B cell (primary cell): ENCODE measurements around the gene CDKN1C. TPM values are rescaled to one million over a fixed set of nuclear protein-coding genes. Genes with fewer than 3 reads are reported as not detected.

Experiments
- ATAC-seq: fragments of 200-7000 bp; cut with Tn5 transposase; one replicate; pipeline ENCODE4 v1.10.0; 2021; ENCODE audit warnings: low read depth, mild to moderate bottlenecking, moderate number of reproducible peaks, moderate library complexity
- CTCF ChIA-PET: fragments of 350-600 bp; sonication (Branson Sonifier 250); formaldehyde crosslinking; loops from one replicate; lab custom pipeline; 2021; ENCODE audit warnings: antibody characterized with exemption, inconsistent platforms; lab: Charles Lee
- POLR2A ChIA-PET: fragments of 350-600 bp; sonication (Branson Sonifier 250); formaldehyde crosslinking; loops from one replicate; lab custom pipeline; 2021; ENCODE audit warnings: antibody characterized with exemption; lab: Charles Lee
- DNase-seq: peaks from one replicate; pipeline ENCODE4 v3.0.0; 2013
- H2AFZ ChIP-seq: 2 replicates; pipeline ENCODE4 v1.6.1; 2012; ENCODE audit warnings: mild to moderate bottlenecking, low read depth, low read length; ENCODE audit not compliant: insufficient read depth, poor library complexity, severe bottlenecking
- H3K27ac ChIP-seq, 2 donors: 1 replicate in 1 of 2; 2 replicates in 1 of 2; pipeline ENCODE4 v1.5.1; 2012 to 2013; ENCODE audit warnings: low read length in 2 of 2, mild to moderate bottlenecking in 2 of 2, moderate library complexity in 1 of 2
- H3K27me3 ChIP-seq, 4 experiments: fragments of 200-600 bp in 1 of 4; sonication (generic) in 1 of 4; replicated peaks in 1 of 4; 1 replicate in 2 of 4; 2 replicates in 2 of 4; pipeline versions ENCODE4 v1.6.1 to v1.7.0; 2013 to 2016; ENCODE audit warnings: low read length in 3 of 4, mild to moderate bottlenecking in 2 of 4, mixed read lengths in 1 of 4, moderate library complexity in 1 of 4; ENCODE audit not compliant: insufficient read depth in 4 of 4, control insufficient read depth in 3 of 4; ENCODE audit errors: control extremely low read depth in 1 of 4
- H3K36me3 ChIP-seq, 2 experiments: replicated peaks in 1 of 2; 1 replicate in 1 of 2; 2 replicates in 1 of 2; pipeline versions ENCODE4 v1.6.1 to v1.7.1; 2013; ENCODE audit warnings: low read length in 1 of 2; ENCODE audit not compliant: insufficient read depth in 2 of 2, control insufficient read depth in 1 of 2; ENCODE audit errors: control extremely low read depth in 1 of 2, extremely low read depth in 1 of 2
- H3K4me1 ChIP-seq, 2 donors: fragments of 200-600 bp in 1 of 2; sonication (generic) in 1 of 2; 1 replicate in 1 of 2; 2 replicates in 1 of 2; pipeline versions ENCODE4 v1.5.1 to v1.6.1; 2013 to 2017; ENCODE audit warnings: low read length in 2 of 2; ENCODE audit not compliant: control insufficient read depth in 2 of 2, insufficient read depth in 2 of 2
- H3K4me2 ChIP-seq: replicated peaks from 2 replicates; pipeline ENCODE3; 2012; ENCODE audit warnings: mild to moderate bottlenecking, low read depth, low read length; ENCODE audit not compliant: poor library complexity, severe bottlenecking
- H3K4me3 ChIP-seq, 5 experiments: fragments of 200-600 bp in 1 of 5; sonication (generic) in 1 of 5; 1 replicate in 3 of 5; 2 replicates in 2 of 5; pipeline versions ENCODE4 v1.5.1 to v1.7.0; 2011 to 2016; ENCODE audit warnings: low read length in 4 of 5, mild to moderate bottlenecking in 4 of 5, low read depth in 2 of 5, control low read depth in 1 of 5, moderate library complexity in 1 of 5; ENCODE audit not compliant: insufficient read depth in 1 of 5; ENCODE audit errors: control extremely low read depth in 1 of 5, extremely low read depth in 1 of 5
- H3K79me2 ChIP-seq: fragments of 200-600 bp; sonication (generic); one replicate; pipeline ENCODE4 v1.6.0; 2016; ENCODE audit warnings: low read length; ENCODE audit not compliant: control insufficient read depth, insufficient read depth
- H3K9ac ChIP-seq: fragments of 200-600 bp; sonication (generic); 2 replicates; pipeline ENCODE4 v1.6.1; 2017; ENCODE audit warnings: mild to moderate bottlenecking, low read length, moderate library complexity
- H3K9me3 ChIP-seq, 3 donors: one replicate each; pipeline versions ENCODE4 v1.6.1 to v1.7.1; 2013; ENCODE audit warnings: low read length in 2 of 3; ENCODE audit not compliant: control insufficient read depth in 2 of 3, insufficient read depth in 1 of 3; ENCODE audit errors: control extremely low read depth in 1 of 3
- H4K20me1 ChIP-seq: 2 replicates; pipeline ENCODE4 v1.6.0; 2012; ENCODE audit warnings: mild to moderate bottlenecking, low read length; ENCODE audit not compliant: insufficient read depth, control insufficient read depth, poor library complexity, severe bottlenecking
- H3K27ac Mint-ChIP-seq: one replicate; pipeline ENCODE4 v1.8.0; 2021; ENCODE audit warnings: mixed read lengths
- H3K27me3 Mint-ChIP-seq: one replicate; pipeline ENCODE4 v1.8.0; 2021; ENCODE audit warnings: mixed read lengths
- H3K4me1 Mint-ChIP-seq: one replicate; pipeline ENCODE4 v1.8.0; 2021; ENCODE audit warnings: mixed read lengths
- H3K4me3 Mint-ChIP-seq: one replicate; pipeline ENCODE4 v1.8.0; 2021; ENCODE audit warnings: mixed read lengths
- H3K9me3 Mint-ChIP-seq: one replicate; pipeline ENCODE4 v1.8.0; 2022; ENCODE audit warnings: mixed read lengths; ENCODE audit not compliant: insufficient read depth
- EZH2 ChIP-seq: IDR thresholded peaks from 2 replicates; pipeline ENCODE4 v1.6.1; 2012; ENCODE audit warnings: borderline replicate concordance, low read depth, mild to moderate bottlenecking, moderate library complexity, low read length; ENCODE audit not compliant: insufficient read depth, poor library complexity, severe bottlenecking
- WGBS: methylation state at CpG from one replicate; pipeline ENCODE4 v1.1.5; 2013; ENCODE audit warnings: missing lambda C conversion rate; ENCODE audit not compliant: insufficient coverage; 5-methylcytosine and 5-hydroxymethylcytosine counted together
- intact Hi-C: fragments of 100-400 bp; cut with micrococcal nuclease; formaldehyde crosslinking; loops from one replicate; pipeline ENCODE4 v1.10.0; 2022
- polyA plus RNA-seq: library from polyadenylated mRNA; depleted of rRNA; stranded (reverse); fragments of >200 nt; gene quantifications from 2 replicates; pipeline ENCODE4 v1.2.3, GENCODE V29; 2012
- total RNA-seq, 2 donors: library from RNA; stranded (reverse); fragments of 120-200 nt in 1 of 2; gene quantifications; 1 replicate in 1 of 2; 2 replicates in 1 of 2; pipeline versions ENCODE4 v1.2.3 to v1.2.4, GENCODE V29; 2013 to 2022
- TF ChIP-seq, protein P1 (sequence below): fragments of 200-600 bp; IDR thresholded peaks from one replicate; pipeline ENCODE4 v1.8.0; 2022; ENCODE audit warnings: antibody characterized with exemption, mild to moderate bottlenecking

CDKN1C gene
- total and polyA plus RNA-seq, 2 donors (not counting 1 experiment from before 2014, with no cell fraction given): 0.58 to 8.0 TPM

DNA sequence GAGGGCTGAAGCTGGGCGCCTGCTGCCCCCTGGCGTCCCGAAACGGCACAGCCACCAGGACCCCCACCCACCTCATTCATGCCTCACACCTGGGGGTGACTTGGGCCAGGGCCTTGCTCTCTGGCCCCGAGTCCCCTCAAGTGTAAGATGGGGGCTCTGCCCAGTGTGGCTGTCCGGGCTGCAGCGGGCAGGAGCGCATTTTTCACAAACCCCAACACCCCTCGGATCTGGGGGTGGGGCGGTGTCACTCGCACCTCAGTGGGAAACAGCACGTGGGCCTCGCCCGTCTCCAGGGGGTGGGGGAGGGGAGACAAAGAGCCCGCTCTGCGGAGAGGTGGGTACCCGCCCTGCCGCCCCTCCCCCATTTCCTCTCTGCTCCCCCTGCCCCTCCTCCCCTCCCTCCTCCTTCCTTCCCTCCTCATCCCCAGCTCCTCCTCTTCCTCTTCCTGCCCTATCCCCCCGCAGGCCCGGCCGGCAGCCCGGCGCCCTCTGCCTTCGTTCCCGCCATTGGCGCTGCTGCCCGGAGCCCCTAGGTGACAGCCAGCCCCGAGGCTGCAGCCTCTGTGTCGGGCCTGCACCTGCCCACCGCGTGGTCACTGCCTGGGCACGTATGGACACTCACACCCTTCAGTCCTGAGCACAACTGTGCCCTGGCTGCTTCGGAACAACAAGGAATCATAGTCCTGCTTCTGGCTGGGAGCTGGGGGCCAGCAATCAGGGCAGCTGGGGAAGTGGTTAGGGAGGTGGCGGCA lies 6.8 kb upstream of the CDKN1C start:
- WGBS: under 1% methylated on average over 23 of the region's 34 CpGs
- Histone ChIP-seq H4K20me1 (no peaks in the 10 kb centered on the region), H3K4me2 (peak overlapping the region; percentile 98), H3K9me3 (no peaks in the 10 kb centered on the region), H3K27me3 (peaks cover 0 to 7% (median 0%) of the 10 kb centered on the region in 4 experiments), H3K79me2 (no peaks in the 10 kb centered on the region), H2AFZ (peak overlapping the region; percentile 87), H3K27ac (no peak overlapping the region), H3K4me3 (peak overlapping the region in 4 of 5 experiments; percentile 33 to 62 (median 50)), H3K9ac (peak overlapping the region; percentile 66), H3K4me1 (peaks cover 15 to 21% of the 10 kb centered on the region in 2 donors), H3K36me3 (no peaks in the 10 kb centered on the region)
- ChIA-PET CTCF (interaction anchor here (0.6 to 16.1 kb wide), 15 partner anchors 9 to 466 kb away, joined by 3 to 595 read pairs (median 4); partner anchors contain the start of gene PHLDA2), POLR2A (interaction anchor here (0.5 to 2.4 kb wide), 4 partner anchors 9 to 469 kb away, joined by 3 to 9 read pairs (median 6); a partner anchor contains a TSS)
- H3K27me3 Mint-ChIP-seq: no peaks in the 10 kb centered on the region
- ATAC-seq (peak; percentile 69), DNase-seq (peak; percentile 74)
- H3K27ac Mint-ChIP-seq: no peak overlapping the region
- peaks cover 17% of the 10 kb centered on the region for H3K4me1 Mint-ChIP-seq
- TF ChIP-seq, protein P1, sequence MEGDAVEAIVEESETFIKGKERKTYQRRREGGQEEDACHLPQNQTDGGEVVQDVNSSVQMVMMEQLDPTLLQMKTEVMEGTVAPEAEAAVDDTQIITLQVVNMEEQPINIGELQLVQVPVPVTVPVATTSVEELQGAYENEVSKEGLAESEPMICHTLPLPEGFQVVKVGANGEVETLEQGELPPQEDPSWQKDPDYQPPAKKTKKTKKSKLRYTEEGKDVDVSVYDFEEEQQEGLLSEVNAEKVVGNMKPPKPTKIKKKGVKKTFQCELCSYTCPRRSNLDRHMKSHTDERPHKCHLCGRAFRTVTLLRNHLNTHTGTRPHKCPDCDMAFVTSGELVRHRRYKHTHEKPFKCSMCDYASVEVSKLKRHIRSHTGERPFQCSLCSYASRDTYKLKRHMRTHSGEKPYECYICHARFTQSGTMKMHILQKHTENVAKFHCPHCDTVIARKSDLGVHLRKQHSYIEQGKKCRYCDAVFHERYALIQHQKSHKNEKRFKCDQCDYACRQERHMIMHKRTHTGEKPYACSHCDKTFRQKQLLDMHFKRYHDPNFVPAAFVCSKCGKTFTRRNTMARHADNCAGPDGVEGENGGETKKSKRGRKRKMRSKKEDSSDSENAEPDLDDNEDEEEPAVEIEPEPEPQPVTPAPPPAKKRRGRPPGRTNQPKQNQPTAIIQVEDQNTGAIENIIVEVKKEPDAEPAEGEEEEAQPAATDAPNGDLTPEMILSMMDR: peak; percentile 88
- no peak for TF ChIP-seq EZH2
- intact Hi-C loops: loop anchor here (1.0 to 2.0 kb wide), 2 partner anchors 359 to 448 kb away; partner anchors contain the start of genes KCNQ1 and TRPM5
- no peaks in the 10 kb centered on the region for H3K9me3 Mint-ChIP-seq
- H3K4me3 Mint-ChIP-seq: peak overlapping the region; percentile 75
